Esophagus muscularis mucosa (tissue), 4 donors: Measurements from ENCODE around the gene SCN9A. TPM values are rescaled to one million over a fixed set of nuclear protein-coding genes. Genes with fewer than 3 reads are reported as not detected.
"Not testable (repeated sequence)": the region's sequence is repeated elsewhere in the genome, so short reads cannot be mapped to it uniquely, and the experiment has no call there.

ENCODE experiments used
- DNase-seq: peaks from one replicate; pipeline ENCODE4 v3.0.0-alpha.2; 2017; ENCODE audit errors: extremely low spot score
- H3K27ac ChIP-seq, 4 donors: fragments of 200-600 bp; sonication (generic); replicated peaks in 1 of 4; 1 replicate in 3 of 4; 2 replicates in 1 of 4; pipeline ENCODE4 v1.5.1; 2016 to 2019; ENCODE audit warnings: mild to moderate bottlenecking in 1 of 4
- H3K27me3 ChIP-seq, 4 donors: fragments of 200-600 bp; sonication (generic); one replicate each; pipeline versions ENCODE4 v1.5.1 to v1.6.0; 2016 to 2019
- H3K36me3 ChIP-seq, 4 donors: fragments of 200-600 bp; sonication (generic); one replicate each; pipeline ENCODE4 v1.5.1; 2016 to 2019
- H3K4me1 ChIP-seq, 4 donors: fragments of 200-600 bp; sonication (generic); one replicate each; pipeline ENCODE4 v1.5.1; 2016 to 2019
- H3K4me3 ChIP-seq, 4 donors: fragments of 200-600 bp; sonication (generic); 1 replicate in 2 of 4; 2 replicates in 2 of 4; pipeline ENCODE4 v1.5.1; 2016 to 2019; ENCODE audit warnings: mild to moderate bottlenecking in 4 of 4, moderate library complexity in 1 of 4
- H3K9me3 ChIP-seq, 4 donors: fragments of 200-600 bp; sonication (generic); 1 replicate in 3 of 4; 2 replicates in 1 of 4; pipeline ENCODE4 v1.5.1; 2016 to 2019
- CTCF ChIP-seq, 3 experiments: fragments of 200-600 bp in 2 of 3; fragments of 450-650 bp in 1 of 3; sonication (generic) in 2 of 3; IDR thresholded peaks; one replicate each; pipeline ENCODE4 v1.5.1; 2017 to 2019; ENCODE audit warnings: antibody characterized with exemption in 3 of 3, mild to moderate bottlenecking in 2 of 3, moderate library complexity in 1 of 3
- EP300 ChIP-seq: sonication (generic); formaldehyde crosslinking; IDR thresholded peaks from one replicate; pipeline ENCODE4 v1.6.1; 2017; ENCODE audit warnings: antibody characterized with exemption
- POLR2A ChIP-seq: fragments of 450-650 bp; IDR thresholded peaks from one replicate; pipeline ENCODE4 v1.6.1; 2017; ENCODE audit warnings: antibody characterized with exemption, moderate library complexity, mild to moderate bottlenecking, low read depth
- POLR2AphosphoS5 ChIP-seq, 2 donors: sonication (generic); formaldehyde crosslinking; IDR thresholded peaks; one replicate each; pipeline ENCODE4 v1.6.1; 2017; ENCODE audit warnings: antibody characterized with exemption in 2 of 2
- WGBS: methylation state at CpG from one replicate; pipeline ENCODE4 v1.1.5; 2018; 5-methylcytosine and 5-hydroxymethylcytosine counted together
- intact Hi-C: fragments of 100-400 bp; cut with DNase I; formaldehyde crosslinking; loops from one replicate; pipeline ENCODE4 v1.15.1; 2023
- total RNA-seq, 4 donors: library from RNA; depleted of rRNA; stranded (reverse); fragments of >200 nt; gene quantifications; one replicate each; pipeline versions ENCODE4 v1.1.0 to v1.2.1, GENCODE V29; 2016

Gene SCN9A
- total RNA-seq, 4 donors from 2014 or later: 4.0 to 7.8 (median 5.2) TPM

GRCh38 chr2:166361351-166362153, 14.2 kb downstream of the SCN9A start:
- TF ChIP-seq CTCF (IDR thresholded peaks at IDR 0.05): peak in 2 of 3 experiments; percentile 12 to 25
- no peak for TF ChIP-seq EP300
- no peak for TF ChIP-seq POLR2A
- no peak for DNase-seq
- Histone ChIP-seq H3K9me3 (no peaks in the 10 kb centered on the region), H3K27ac (no peak overlapping the region), H3K27me3 (no peaks in the 10 kb centered on the region), H3K4me1 (no peaks in the 10 kb centered on the region), H3K4me3 (no peak overlapping the region), H3K36me3 (no peaks in the 10 kb centered on the region)
- intact Hi-C loops: no loop called here
- WGBS: 64% methylated on average over 3 of the region's 3 CpGs

GRCh38 chr2:166360906-166361305, 14.8 kb downstream of the SCN9A start:
- no peaks in the 10 kb centered on the region for H3K27me3 ChIP-seq
- no peaks in the 10 kb centered on the region for H3K4me1 ChIP-seq
- no peak for TF ChIP-seq CTCF (IDR thresholded peaks at IDR 0.05)
- TF ChIP-seq POLR2A: no peak
- TF ChIP-seq POLR2AphosphoS5 (IDR thresholded peaks at IDR 0.05): no peak
- TF ChIP-seq EP300: no peak
- 65% methylated on average over 2 of the region's 2 CpGs for WGBS
- H3K36me3 ChIP-seq: no peaks in the 10 kb centered on the region
- H3K27ac ChIP-seq: no peak overlapping the region
- no peak overlapping the region for H3K4me3 ChIP-seq
- intact Hi-C loops: no loop called here
- H3K9me3 ChIP-seq: no peaks in the 10 kb centered on the region
- no peak for DNase-seq

- DNase-seq: no peak
Observed at GRCh38 chr2:166360426-166360825, 15.3 kb downstream of the SCN9A start.

GRCh38 chr2:166357950-166358321, 17.8 kb downstream of the SCN9A start:
- H3K27me3 ChIP-seq, DNase-seq, H3K4me1 ChIP-seq, H3K36me3 ChIP-seq, intact Hi-C loops, H3K4me3 ChIP-seq, H3K9me3 ChIP-seq, H3K27ac ChIP-seq: not testable (repeated sequence)
- WGBS: 100% methylated on average over 4 of the region's 4 CpGs

More at GRCh38 chr2:166360426-166360825, 15.3 kb downstream of the SCN9A start:
- H3K9me3 ChIP-seq: no peaks in the 10 kb centered on the region
- TF ChIP-seq POLR2AphosphoS5 (IDR thresholded peaks at IDR 0.05) (no peak), EP300 (no peak), POLR2A (no peak), CTCF (IDR thresholded peaks at IDR 0.05) (no peak)
- H3K4me3 ChIP-seq: no peak overlapping the region
- H3K27me3 ChIP-seq: no peaks in the 10 kb centered on the region
- no peak overlapping the region for H3K27ac ChIP-seq
- H3K36me3 ChIP-seq: no peaks in the 10 kb centered on the region
- H3K4me1 ChIP-seq: no peaks in the 10 kb centered on the region
- intact Hi-C loops: no loop called here

GRCh38 chr2:166357068-166357949, 18.4 kb downstream of the SCN9A start:
- H3K9me3 ChIP-seq: no peaks in the 10 kb centered on the region
- H3K36me3 ChIP-seq: no peaks in the 10 kb centered on the region
- DNase-seq: no peak
- intact Hi-C loops: no loop called here
- no peaks in the 10 kb centered on the region for H3K4me1 ChIP-seq
- H3K27ac ChIP-seq: no peak overlapping the region
- no peak for TF ChIP-seq EP300
- no peak for TF ChIP-seq POLR2AphosphoS5 (IDR thresholded peaks at IDR 0.05)
- TF ChIP-seq POLR2A: no peak
- no peak for TF ChIP-seq CTCF (IDR thresholded peaks at IDR 0.05)
- 96% methylated on average over 7 of the region's 7 CpGs for WGBS
- H3K4me3 ChIP-seq: no peak overlapping the region
- no peaks in the 10 kb centered on the region for H3K27me3 ChIP-seq
